Ureter (tissue), 1 donor: Measurements from ENCODE around the gene PWWP2B. TPM values are rescaled to one million over a fixed set of nuclear protein-coding genes. Genes with fewer than 3 reads are reported as not detected.

Source experiments
- DNase-seq: peaks from one replicate; pipeline ENCODE4 v3.0.0-alpha.2; 2020; ENCODE audit warnings: low spot score
- total RNA-seq: library from RNA; stranded (reverse); gene quantifications from one replicate; pipeline ENCODE4 v1.2.4, GENCODE V29; 2023
- donor health status: DM: yes; HTN: yes; CAD: no.

The PWWP2B gene
- total RNA-seq, 1 donor from 2014 or later: 46.0 TPM

DNA sequence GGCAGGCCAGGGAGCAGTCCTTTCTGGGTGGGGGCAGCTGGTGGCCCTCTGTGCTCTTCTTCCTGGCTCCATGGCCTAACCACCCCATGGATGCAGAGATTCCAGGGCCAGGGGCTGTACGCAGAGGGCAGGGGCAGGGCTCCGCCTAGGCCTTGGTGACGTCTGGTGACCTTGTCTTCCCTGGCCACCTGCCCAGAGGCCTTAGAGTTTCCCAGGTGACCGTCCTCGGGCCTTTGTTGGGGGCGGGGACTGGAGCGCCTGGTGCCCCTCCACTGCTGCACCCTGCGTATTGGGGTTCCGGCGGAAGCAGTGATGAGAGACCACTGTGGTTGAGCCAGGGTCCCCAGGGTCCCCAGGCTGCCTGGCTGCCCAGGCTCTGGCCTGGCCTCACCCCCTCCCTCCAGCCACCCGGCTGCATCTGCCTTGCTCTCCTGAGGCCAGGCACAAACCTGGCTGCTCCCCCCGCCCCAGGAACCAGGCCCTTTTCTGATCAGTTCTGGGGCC, 10.3 kb downstream of the PWWP2B start:
- DNase-seq: no peak

GRCh38 chr10:132407846-132408278, 10.9 kb downstream of the PWWP2B start:
- DNase-seq: peak; percentile 93

- no peak for DNase-seq
Observed at GRCh38 chr10:132408367-132408781, 11.4 kb downstream of the PWWP2B start.

DNA sequence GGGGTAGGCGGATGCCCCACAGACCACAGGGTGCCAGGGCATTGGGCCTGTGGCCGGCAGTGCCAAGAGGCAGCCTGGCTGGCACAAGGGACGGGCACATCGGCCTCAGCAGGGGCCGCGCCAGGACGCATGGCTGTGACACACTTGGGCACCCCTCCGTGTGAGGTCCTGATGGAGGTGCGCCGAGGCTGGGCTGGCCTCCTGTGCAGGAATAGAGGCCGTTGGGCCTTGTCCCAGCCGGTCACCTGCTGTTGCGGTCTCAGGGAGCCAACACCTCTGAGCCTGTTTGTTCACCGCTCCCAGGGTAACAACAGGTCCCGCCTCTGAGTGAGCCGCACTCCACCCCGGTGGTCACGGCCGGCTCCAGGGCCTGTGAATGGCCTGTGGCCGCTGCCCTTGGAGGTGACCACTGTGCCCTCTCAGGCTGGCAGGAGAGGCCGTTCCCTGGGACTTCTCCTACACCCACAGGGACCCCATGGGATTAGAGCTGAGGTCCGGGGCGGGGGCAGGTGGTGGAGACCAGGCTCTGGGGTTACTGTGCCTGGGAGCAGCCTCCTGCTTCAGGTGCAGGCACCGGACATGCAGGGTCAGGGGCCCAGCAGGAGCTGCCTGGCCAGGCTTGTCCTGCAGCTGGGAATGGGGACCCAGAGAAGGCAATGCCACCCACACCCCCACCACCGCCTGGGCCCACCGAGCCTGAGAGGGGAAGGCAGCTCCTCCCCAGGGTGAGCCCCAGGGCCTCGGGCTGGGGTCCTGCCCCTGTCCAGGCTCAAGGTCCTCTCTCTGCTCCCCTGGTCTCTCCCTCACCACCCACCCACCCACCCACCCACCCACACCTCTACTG, 12.0 kb downstream of the PWWP2B start:
- DNase-seq: no peak

- no peak for DNase-seq
Observed at GRCh38 chr10:132409667-132410028, 12.6 kb downstream of the PWWP2B start.

- no peak for DNase-seq
Observed at GRCh38 chr10:132410056-132410778, 13.2 kb downstream of the PWWP2B start.

GRCh38 chr10:132410779-132411532, 14.0 kb downstream of the PWWP2B start:
- no peak for DNase-seq

DNA sequence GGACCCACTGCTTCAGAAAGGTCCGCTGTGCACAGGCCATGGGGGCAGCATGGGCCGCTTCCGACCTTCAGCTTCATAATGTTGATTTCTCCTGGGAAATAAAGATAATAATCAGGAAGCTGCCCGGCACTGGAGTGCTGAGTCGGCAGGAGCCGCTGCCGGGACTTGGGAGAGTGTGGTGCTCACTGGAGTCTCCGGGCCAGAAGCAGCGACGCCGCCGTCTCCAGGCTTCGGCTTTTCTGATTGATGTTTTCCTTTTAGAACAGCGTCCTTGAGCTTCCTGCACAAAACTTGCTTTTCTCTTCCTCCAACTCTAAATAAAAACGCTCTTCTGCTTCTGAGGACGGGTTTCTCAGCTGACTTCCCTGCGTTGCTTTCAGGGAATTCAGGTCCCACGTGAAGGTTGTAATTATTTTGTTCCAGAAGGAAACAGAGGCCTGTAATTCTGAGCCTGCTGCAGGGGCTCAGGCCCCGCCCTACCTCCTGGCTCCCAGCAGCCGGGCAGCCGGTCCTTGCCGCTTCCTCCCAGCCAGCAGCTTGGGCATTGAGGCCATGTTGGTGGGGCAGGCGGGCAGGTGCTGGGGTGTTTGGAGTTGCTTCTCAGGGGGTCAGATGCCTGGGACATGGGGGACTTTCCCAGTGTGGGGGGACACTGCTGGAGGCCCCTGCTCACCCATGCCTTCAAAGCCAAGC, 14.7 kb downstream of the PWWP2B start:
- no peak for DNase-seq

GRCh38 chr10:132412316-132413192, 15.6 kb downstream of the PWWP2B start:
- DNase-seq: no peak

GRCh38 chr10:132413226-132414205, 16.5 kb downstream of the PWWP2B start:
- DNase-seq: no peak

DNA sequence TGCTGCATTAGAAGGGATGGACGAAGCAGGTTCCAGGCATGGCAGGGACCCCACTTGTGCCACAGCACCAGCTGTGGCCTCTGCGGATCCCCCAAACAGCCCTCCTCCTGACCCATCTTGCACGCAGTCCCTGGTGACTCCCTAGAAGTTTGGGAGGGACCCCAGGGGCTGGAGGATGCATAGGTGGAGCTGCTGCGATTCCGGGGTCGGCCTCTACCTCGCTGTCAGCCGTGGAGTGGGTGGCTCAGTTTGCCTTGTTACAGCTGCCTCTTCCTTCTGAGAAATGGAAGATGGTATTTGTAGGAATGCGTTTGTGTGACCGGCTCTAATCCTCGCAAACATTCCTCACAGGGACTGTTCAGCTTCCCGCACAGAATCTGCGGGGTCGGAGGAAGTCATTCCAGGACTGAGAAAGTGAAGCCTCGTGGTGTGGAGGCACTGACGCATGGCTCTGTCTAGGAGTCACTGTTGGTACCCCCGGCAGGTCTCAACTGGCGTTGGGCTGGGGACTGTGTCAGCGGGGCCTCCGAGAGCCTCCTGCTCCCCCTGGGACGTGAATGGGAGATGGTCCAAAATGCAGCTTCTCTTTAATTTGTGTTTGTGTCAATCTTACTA, 17.5 kb downstream of the PWWP2B start:
- DNase-seq: no peak

DNA sequence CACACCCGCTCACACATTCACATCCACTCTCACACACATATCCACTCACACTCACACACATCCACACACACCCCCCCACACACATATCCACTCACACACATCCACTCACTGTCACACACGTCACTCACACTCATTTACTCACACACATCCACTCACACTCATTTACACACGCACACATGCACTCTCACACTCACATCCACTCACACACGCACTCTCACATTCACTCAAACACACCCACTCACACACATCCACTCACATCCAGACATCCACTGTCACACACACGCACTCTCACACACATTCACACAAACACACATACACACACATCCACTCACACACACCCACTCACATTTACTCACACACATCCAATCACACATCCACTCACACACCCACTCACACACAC, 18.3 kb downstream of the PWWP2B start:
- no peak for DNase-seq

GRCh38 chr10:132415956-132416355, 19.0 kb downstream of the PWWP2B start:
- DNase-seq: no peak

- DNase-seq: no peak
Observed at GRCh38 chr10:132416566-132417256, 19.7 kb downstream of the PWWP2B start.

DNA sequence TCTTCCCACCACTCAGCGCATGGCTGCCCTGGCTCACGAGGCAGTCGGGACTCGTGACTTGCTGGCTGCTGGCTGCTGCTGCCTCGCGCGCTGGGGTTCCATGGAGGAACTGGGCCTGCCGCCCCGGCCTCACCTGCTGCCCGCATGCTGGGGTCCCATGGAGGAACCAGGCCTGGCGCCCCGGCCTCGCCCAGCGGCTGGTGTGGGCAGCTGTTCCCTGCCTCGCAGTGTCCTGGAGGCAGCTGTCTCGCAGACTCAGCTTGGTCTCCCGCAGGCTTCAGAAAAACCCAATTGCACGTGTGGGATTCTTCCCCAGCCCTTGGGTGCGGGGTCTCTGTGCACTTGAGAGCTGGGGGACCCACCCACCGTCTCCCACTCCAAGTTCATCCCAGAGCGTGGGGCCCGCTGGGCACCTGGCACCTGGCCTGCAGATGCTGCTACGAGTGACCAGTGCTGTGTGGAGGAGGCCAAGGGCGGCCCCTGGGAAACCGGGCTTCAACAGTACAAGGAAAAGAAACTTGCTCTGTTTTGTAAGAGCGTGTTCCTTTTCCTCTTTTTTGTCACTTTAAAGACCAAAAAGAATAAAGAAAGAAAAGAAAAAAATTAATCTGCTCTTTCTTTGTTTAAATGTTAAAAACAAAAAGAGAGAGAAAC, 20.4 kb downstream of the PWWP2B start:
- no peak for DNase-seq

GRCh38 chr10:132417957-132418441, 21.0 kb downstream of the PWWP2B start:
- no peak for DNase-seq
